ENCODE data around the gene PPP1R1A. TPM values are rescaled to one million over a fixed set of nuclear protein-coding genes. Genes with fewer than 3 reads are reported as not detected.

PPP1R1A gene
- total and polyA plus RNA-seq, 9 of the 15 experiments (the other 6 are each of a cell fraction or from before 2014, with no cell fraction given), result not detected

DNA sequence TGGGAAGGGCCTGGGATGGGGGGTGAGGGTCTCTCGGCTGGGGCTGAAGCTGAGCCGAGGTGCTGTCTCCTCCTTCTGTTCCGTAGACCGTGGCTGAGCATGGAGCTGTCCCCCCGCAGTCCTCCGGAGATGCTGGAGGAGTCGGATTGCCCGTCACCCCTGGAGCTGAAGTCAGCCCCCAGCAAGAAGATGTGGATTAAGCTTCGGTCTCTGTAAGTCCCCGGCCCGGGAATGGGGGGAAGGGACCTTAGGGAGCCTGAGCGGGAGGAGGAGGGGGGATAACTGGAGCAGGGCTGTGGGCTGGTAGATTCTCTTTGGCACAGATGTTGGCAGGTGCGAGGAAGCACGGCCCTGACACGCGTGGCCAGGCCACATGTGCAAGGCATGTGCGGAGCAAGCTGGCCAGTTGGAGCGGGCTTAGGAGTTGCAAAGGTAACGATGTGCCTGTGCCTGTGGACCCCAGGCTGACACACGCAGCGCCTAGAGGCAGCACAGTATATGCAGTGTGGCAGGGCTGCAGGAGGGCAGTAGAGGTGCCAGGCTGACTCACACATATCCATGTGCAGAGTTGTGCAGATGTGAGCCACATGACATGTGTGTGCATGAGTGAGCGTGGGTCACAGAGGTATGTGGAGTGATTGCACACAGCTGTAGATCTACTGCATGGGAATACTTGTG lies 38.5 kb downstream of the PPP1R1A start:
- H3K4me3 ChIP-seq, result 0 out of 2 replicates have a peak overlapping the region, but pooled peaks have one; percentile 10
- no peaks in the 10 kb centered on the region for H3K9me1 ChIP-seq (ENCODE audit: control insufficient read depth, insufficient read depth, low read length)
- FAIRE-seq (no peak), ATAC-seq (no peak; the same call in 1 of the 3 replicates), DNase-seq (ENCODE audit: extremely low read depth in 1 of 4, low spot score in 3 of 4) (no peak)
- no peak overlapping the region for H3K4me2 ChIP-seq (ENCODE audit: insufficient read depth, low read length)
- 20% methylated on average over 17 of the region's 22 CpGs for WGBS (ENCODE audit: insufficient coverage, low coverage, missing lambda C conversion rate)
- no peaks in the 10 kb centered on the region for H3K79me2 ChIP-seq (ENCODE audit: control insufficient read depth, insufficient read depth, low read length)
- H3K27ac ChIP-seq (ENCODE audit: extremely low read depth, low read depth, low read length), result no peak overlapping the region
- peaks cover 5% of the 10 kb centered on the region; the same call in 1 of the 2 replicates for H4K20me1 ChIP-seq (replicated peaks; ENCODE audit: control insufficient read depth, insufficient read depth, low read length)
- BruUV-seq (replicated peaks), result no TSS peak
- no peaks in the 10 kb centered on the region for H3K36me3 ChIP-seq (ENCODE audit: control insufficient read depth, insufficient read depth, low read length)
- intact Hi-C loops (cut with micrococcal nuclease), result no loop called here
- H3K9ac ChIP-seq (ENCODE audit: insufficient read depth in 1 of 2, low read depth in 2 of 2, low read length in 2 of 2), result peak overlapping the region in 1 of 2 experiments; percentile 46; a peak in 2 of 4 replicates
- POLR2A ChIA-PET, result interaction anchor here (0.8 to 1.6 kb wide), 3 partner anchors 8 to 11 kb away, joined by 4 to 7 read pairs (median 6); no protein-coding TSS in a partner anchor
- in situ Hi-C loops (cut with MboI), result no loop called here
- H3K4me1 ChIP-seq (replicated peaks in 1 of 2; ENCODE audit: control insufficient read depth in 2 of 2, insufficient read depth in 2 of 2, low read length in 2 of 2), result peaks cover 0 to 13% of the 10 kb centered on the region in 2 experiments; a peak in 2 of 5 replicates
- peaks cover 22 to 30% of the 10 kb centered on the region in 2 experiments for H3K27me3 ChIP-seq (ENCODE audit: control insufficient read depth in 2 of 2, insufficient read depth in 2 of 2, low read length in 2 of 2)
- TF ChIP-seq ZNF408 (CRISPR knock-in tag; IDR thresholded peaks at IDR 0.05; ENCODE audit: low read depth) (no peak), LCOR (CRISPR knock-in tag; IDR thresholded peaks at IDR 0.05) (no peak), FOXP1 (CRISPR knock-in tag; IDR thresholded peaks at IDR 0.05) (no peak), ELF4 (CRISPR knock-in tag; IDR thresholded peaks at IDR 0.05) (no peak)
- TF ChIP-seq, protein P1, sequence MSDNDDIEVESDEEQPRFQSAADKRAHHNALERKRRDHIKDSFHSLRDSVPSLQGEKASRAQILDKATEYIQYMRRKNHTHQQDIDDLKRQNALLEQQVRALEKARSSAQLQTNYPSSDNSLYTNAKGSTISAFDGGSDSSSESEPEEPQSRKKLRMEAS (CRISPR knock-in tag; IDR thresholded peaks at IDR 0.05), result 0 out of 2 replicates have a peak, but pooled peaks have one; percentile 18
- H2AFZ ChIP-seq (ENCODE audit: low read depth, low read length), result no peak overlapping the region
- CTCF ChIA-PET (ENCODE audit: low intra/inter-chr PET ratio), result no interaction called here
- H3K9me3 ChIP-seq (replicated peaks; ENCODE audit: control insufficient read depth, insufficient read depth, low read depth, low read length), result no peaks in the 10 kb centered on the region
